HCT116 (cell line): ENCODE data around the gene AAK1. TPM values are rescaled to one million over a fixed set of nuclear protein-coding genes. Genes with fewer than 3 reads are reported as not detected.
"Not testable (repeated sequence)": the region's sequence is repeated elsewhere in the genome, so short reads cannot be mapped to it uniquely, and the experiment has no call there.

Source experiments
- ATAC-seq: fragments of 200-7000 bp; cut with Tn5 transposase; 2 replicates; pipeline ENCODE4 v1.9.1; 2020; ENCODE audit warnings: mild to moderate bottlenecking, moderate library complexity
- BruUV-seq: library from RNA; stranded (reverse); fragments of 400-500 nt; replicated peaks from 2 replicates; lab custom pipeline; 2021; lab: Mats Ljungman, UMichigan
- CTCF ChIA-PET: fragments of 300-600 bp; sonication (Branson Sonifier 250); formaldehyde crosslinking; loops from one replicate; lab custom pipeline; 2021; ENCODE audit warnings: antibody characterized with exemption; lab: Charles Lee
- POLR2A ChIA-PET: fragments of 300-600, 350-600 bp; sonication (Branson Sonifier 250); formaldehyde crosslinking; loops from one replicate; lab custom pipeline; 2021; ENCODE audit warnings: antibody characterized with exemption; lab: Charles Lee
- RAD21 ChIA-PET, 2 experiments: fragments of 300-600 bp; sonication (Branson Sonifier 250); formaldehyde crosslinking; loops; one replicate each; lab custom pipeline; 2023; ENCODE audit warnings: low total read pairs in 2 of 2; ENCODE audit not compliant: uncharacterized antibody in 2 of 2, unreplicated experiment in 2 of 2, low non-redundant PET in 1 of 2; lab: Charles Lee
- DNase-seq: peaks from one replicate; pipeline ENCODE4 v3.0.0-alpha.2; 2010; ENCODE audit warnings: low read depth, low spot score
- H2AFZ ChIP-seq: fragments of 200-600 bp; shearing (Covaris generic), sonication (generic); 2 replicates; pipeline ENCODE4 v1.6.1; 2017; ENCODE audit warnings: low read depth, mixed run types, mixed read lengths, antibody characterized with exemption, low read length; ENCODE audit not compliant: poor library complexity, severe bottlenecking
- H3K27ac ChIP-seq: 2 replicates; pipeline ENCODE4 v1.5.1; 2012; ENCODE audit warnings: low read depth, low read length
- H3K27me3 ChIP-seq: fragments of 200-600 bp; sonication (generic); 2 replicates; pipeline ENCODE4 v1.6.1; 2016; ENCODE audit warnings: mixed run types, low read length, mixed read lengths; ENCODE audit not compliant: insufficient read depth
- H3K36me3 ChIP-seq, 2 experiments: fragments of 200-500 bp in 1 of 2; fragments of 200-600 bp in 1 of 2; sonication (Bioruptor generic) in 1 of 2; sonication (generic) in 1 of 2; 2 replicates each; pipeline versions ENCODE4 v1.5.1 to v1.6.1; 2014 to 2016; ENCODE audit warnings: low read length in 2 of 2, inconsistent platforms in 1 of 2, mixed read lengths in 1 of 2, mixed run types in 1 of 2; ENCODE audit not compliant: insufficient read depth in 2 of 2, control insufficient read depth in 1 of 2
- H3K4me1 ChIP-seq, 2 experiments: fragments of 200-600 bp in 1 of 2; sonication (generic) in 1 of 2; 2 replicates each; pipeline versions ENCODE4 v1.5.1 to v1.6.1; 2012 to 2017; ENCODE audit warnings: low read length in 2 of 2, inconsistent platforms in 1 of 2, mild to moderate bottlenecking in 1 of 2, mixed read lengths in 1 of 2, mixed run types in 1 of 2, moderate library complexity in 1 of 2; ENCODE audit not compliant: insufficient read depth in 2 of 2, control insufficient read depth in 1 of 2
- H3K4me2 ChIP-seq: fragments of 200-600 bp; sonication (generic); 2 replicates; pipeline ENCODE4 v1.6.1; 2017; ENCODE audit warnings: mixed run types, low read length, mixed read lengths
- H3K4me3 ChIP-seq, 2 experiments: fragments of 200-600 bp in 1 of 2; sonication (generic) in 1 of 2; replicated peaks in 1 of 2; 2 replicates each; pipeline ENCODE4 v1.5.1; 2011 to 2016; ENCODE audit warnings: low read length in 2 of 2, control low read depth in 1 of 2, low read depth in 1 of 2, mild to moderate bottlenecking in 1 of 2, mixed read lengths in 1 of 2, mixed run types in 1 of 2
- H3K79me2 ChIP-seq: fragments of 200-600 bp; sonication (generic); 2 replicates; pipeline ENCODE4 v1.6.1; 2017; ENCODE audit warnings: mild to moderate bottlenecking, mixed run types, low read length, moderate library complexity, mixed read lengths; ENCODE audit not compliant: insufficient read depth
- H3K9ac ChIP-seq: fragments of 200-600 bp; sonication (generic); 2 replicates; pipeline ENCODE4 v1.6.1; 2016; ENCODE audit warnings: low read length, mixed read lengths
- H3K9me2 ChIP-seq: fragments of 200-600 bp; sonication (generic), shearing (Covaris generic); 2 replicates; pipeline ENCODE4 v1.6.1; 2017; ENCODE audit warnings: mixed run types, mild to moderate bottlenecking, moderate library complexity; ENCODE audit not compliant: insufficient read depth
- H3K9me3 ChIP-seq, 2 experiments: fragments of 200-500 bp in 1 of 2; fragments of 200-600 bp in 1 of 2; sonication (Bioruptor generic) in 1 of 2; sonication (generic) in 1 of 2; 2 replicates each; pipeline ENCODE4 v1.6.1; 2014 to 2017; ENCODE audit warnings: low read length in 2 of 2, mixed read lengths in 2 of 2, inconsistent platforms in 1 of 2, low read depth in 1 of 2, mild to moderate bottlenecking in 1 of 2, mixed run types in 1 of 2, moderate library complexity in 1 of 2; ENCODE audit not compliant: control insufficient read depth in 1 of 2, insufficient read depth in 1 of 2
- H4K20me1 ChIP-seq: fragments of 200-600 bp; sonication (generic), shearing (Covaris generic); 2 replicates; pipeline ENCODE4 v1.6.1; 2017; ENCODE audit warnings: mixed run types, mild to moderate bottlenecking, moderate library complexity; ENCODE audit not compliant: insufficient read depth
- CEBPB ChIP-seq: IDR thresholded peaks from 2 replicates; pipeline ENCODE4 v1.6.1; 2012; ENCODE audit warnings: low read depth
- EGR1 ChIP-seq: IDR thresholded peaks from 2 replicates; pipeline ENCODE4 v1.6.1; 2012; ENCODE audit warnings: low read depth
- ELF1 ChIP-seq: IDR thresholded peaks from 2 replicates; pipeline ENCODE4 v1.6.1; 2012; ENCODE audit warnings: low read depth, borderline replicate concordance
- EZH2phosphoT487 ChIP-seq: fragments of 200-600 bp; IDR thresholded peaks from 2 replicates; pipeline ENCODE4 v1.6.1; 2018; ENCODE audit warnings: antibody characterized with exemption, borderline replicate concordance
- FOSL1 ChIP-seq: IDR thresholded peaks from 2 replicates; pipeline ENCODE4 v1.6.1; 2012; ENCODE audit warnings: low read depth
- POLR2A ChIP-seq: IDR thresholded peaks from 2 replicates; pipeline ENCODE4 v1.7.0; 2011; ENCODE audit warnings: borderline replicate concordance; ENCODE audit not compliant: insufficient read depth, insufficient read length; ENCODE audit errors: extremely low read depth
- POLR2AphosphoS5 ChIP-seq: IDR thresholded peaks from 2 replicates; pipeline ENCODE4 v1.6.1; 2011; ENCODE audit warnings: mild to moderate bottlenecking, low read depth, low read length, moderate library complexity
- SP1 ChIP-seq: IDR thresholded peaks from 2 replicates; pipeline ENCODE4 v1.6.1; 2012; ENCODE audit warnings: low read depth
- YY1 ChIP-seq: IDR thresholded peaks from 2 replicates; pipeline ENCODE4 v1.6.1; 2011; ENCODE audit warnings: low read length, low read depth, moderate library complexity, mild to moderate bottlenecking; ENCODE audit not compliant: insufficient replicate concordance; ENCODE audit errors: extremely low read depth
- ZFX ChIP-seq: fragments of 450-650 bp; IDR thresholded peaks from 2 replicates; pipeline ENCODE4 v1.6.1; 2017
- ZNF274 ChIP-seq: fragments of 200-500 bp; sonication (Bioruptor generic); IDR thresholded peaks from 2 replicates; pipeline ENCODE4 v1.6.1; 2014; ENCODE audit warnings: mild to moderate bottlenecking, low read depth, low read length, inconsistent platforms
- intact Hi-C: fragments of 100-400 bp; cut with micrococcal nuclease; formaldehyde crosslinking; loops from 2 replicates; pipeline ENCODE4 v1.10.0; 2022
- total RNA-seq: library from RNA; stranded (reverse); gene quantifications from one replicate; pipeline ENCODE4 v1.2.1, GENCODE V29; 2021; ENCODE audit not compliant: unreplicated experiment
- TF ChIP-seq, protein P1 (sequence below): IDR thresholded peaks from 2 replicates; pipeline ENCODE4 v1.6.1; 2012; ENCODE audit warnings: low read depth
- TF ChIP-seq, protein P2 (sequence below): IDR thresholded peaks from 2 replicates; pipeline ENCODE4 v1.6.1; 2011; ENCODE audit warnings: mild to moderate bottlenecking, low read length, moderate library complexity; ENCODE audit not compliant: insufficient replicate concordance; ENCODE audit errors: extremely low read depth
- TF ChIP-seq, protein P3 (sequence below): IDR thresholded peaks from 2 replicates; pipeline ENCODE4 v1.6.1; 2012

AAK1 gene
- total RNA-seq, 1 experiment from 2014 or later, result 32.0 TPM

DNA sequence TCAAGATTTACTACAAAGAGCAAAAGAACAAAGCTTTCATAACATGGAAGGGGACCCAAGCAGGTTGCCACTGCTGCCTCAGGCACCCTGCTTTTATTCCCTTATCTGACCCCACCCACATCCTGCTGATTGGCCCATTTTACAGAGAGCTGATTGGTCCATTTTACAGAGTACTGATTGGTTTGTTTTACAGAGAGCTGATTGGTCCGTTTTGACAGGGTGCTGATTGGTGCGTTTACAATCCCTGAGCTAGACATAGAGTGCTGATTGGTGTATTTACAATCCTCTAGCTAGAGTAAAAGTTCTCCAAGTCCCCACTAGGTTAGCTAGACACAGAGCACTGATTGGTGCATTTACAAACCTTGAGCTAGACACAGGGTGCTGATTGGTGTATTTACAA lies 204.0 kb downstream of the AAK1 start:
- RAD21 ChIA-PET, H4K20me1 ChIP-seq, H3K9me2 ChIP-seq, BruUV-seq, CTCF ChIA-PET, ATAC-seq, H2AFZ ChIP-seq, H3K27ac ChIP-seq, H3K9ac ChIP-seq, DNase-seq, H3K4me3 ChIP-seq, intact Hi-C loops, H3K4me2 ChIP-seq, H3K9me3 ChIP-seq, H3K36me3 ChIP-seq, H3K27me3 ChIP-seq, POLR2A ChIA-PET: not testable (repeated sequence)
- Histone ChIP-seq H3K4me1 (peaks cover 9 to 24% of the 10 kb centered on the region in 2 experiments; a peak in 3 of 4 replicates), H3K79me2 (peaks cover 22% of the 10 kb centered on the region)

DNA sequence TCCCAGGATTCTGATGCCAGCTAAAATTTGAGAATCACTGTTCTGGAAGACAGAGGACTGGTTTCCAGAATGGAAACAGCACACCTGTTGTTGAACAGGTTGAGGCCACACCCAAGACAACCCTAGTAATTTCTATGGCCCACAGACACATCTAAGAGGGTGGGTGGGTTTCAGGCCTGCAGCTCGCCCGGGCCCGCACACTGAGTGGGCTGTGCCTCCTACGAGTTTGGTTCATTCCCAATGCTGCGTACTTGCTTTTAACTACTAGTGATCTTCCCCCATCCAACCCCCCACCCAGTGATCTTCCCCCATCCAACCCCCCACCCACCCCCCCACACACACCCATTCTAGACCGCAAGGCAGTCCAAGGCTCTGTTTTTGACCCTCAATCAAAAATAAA lies 205.0 kb downstream of the AAK1 start:
- no peaks in the 10 kb centered on the region; a peak in 1 of 4 replicates for H3K36me3 ChIP-seq
- no peaks in the 10 kb centered on the region for H3K9me3 ChIP-seq
- ChIA-PET POLR2A (no interaction called here), RAD21 (no interaction called here), CTCF (no interaction called here)
- peaks cover 22% of the 10 kb centered on the region for H3K79me2 ChIP-seq
- no peak overlapping the region for H2AFZ ChIP-seq
- no peaks in the 10 kb centered on the region for H4K20me1 ChIP-seq
- ATAC-seq (no peak), DNase-seq (no peak)
- H3K27ac ChIP-seq, result peak overlapping the region; percentile 92; the same call in 1 of the 2 replicates
- peak overlapping the region; percentile 88; the same call in 1 of the 2 replicates for H3K4me2 ChIP-seq
- no peaks in the 10 kb centered on the region for H3K9me2 ChIP-seq
- intact Hi-C loops, result no loop called here
- peak overlapping the region; percentile 78; the same call in 1 of the 2 replicates for H3K9ac ChIP-seq
- no peaks in the 10 kb centered on the region for H3K27me3 ChIP-seq
- no TSS peak for BruUV-seq
- no peak overlapping the region for H3K4me3 ChIP-seq
- peaks cover 9 to 24% of the 10 kb centered on the region in 2 experiments; a peak in 3 of 4 replicates for H3K4me1 ChIP-seq
- TF ChIP-seq ZFX (no peak), ZNF274 (no peak), FOSL1 (no peak), EZH2phosphoT487 (no peak), SP1 (no peak), YY1 (no peak), CEBPB (no peak), ELF1 (no peak), POLR2A (no peak), EGR1 (no peak), POLR2AphosphoS5 (no peak)
- TF ChIP-seq, protein P1, sequence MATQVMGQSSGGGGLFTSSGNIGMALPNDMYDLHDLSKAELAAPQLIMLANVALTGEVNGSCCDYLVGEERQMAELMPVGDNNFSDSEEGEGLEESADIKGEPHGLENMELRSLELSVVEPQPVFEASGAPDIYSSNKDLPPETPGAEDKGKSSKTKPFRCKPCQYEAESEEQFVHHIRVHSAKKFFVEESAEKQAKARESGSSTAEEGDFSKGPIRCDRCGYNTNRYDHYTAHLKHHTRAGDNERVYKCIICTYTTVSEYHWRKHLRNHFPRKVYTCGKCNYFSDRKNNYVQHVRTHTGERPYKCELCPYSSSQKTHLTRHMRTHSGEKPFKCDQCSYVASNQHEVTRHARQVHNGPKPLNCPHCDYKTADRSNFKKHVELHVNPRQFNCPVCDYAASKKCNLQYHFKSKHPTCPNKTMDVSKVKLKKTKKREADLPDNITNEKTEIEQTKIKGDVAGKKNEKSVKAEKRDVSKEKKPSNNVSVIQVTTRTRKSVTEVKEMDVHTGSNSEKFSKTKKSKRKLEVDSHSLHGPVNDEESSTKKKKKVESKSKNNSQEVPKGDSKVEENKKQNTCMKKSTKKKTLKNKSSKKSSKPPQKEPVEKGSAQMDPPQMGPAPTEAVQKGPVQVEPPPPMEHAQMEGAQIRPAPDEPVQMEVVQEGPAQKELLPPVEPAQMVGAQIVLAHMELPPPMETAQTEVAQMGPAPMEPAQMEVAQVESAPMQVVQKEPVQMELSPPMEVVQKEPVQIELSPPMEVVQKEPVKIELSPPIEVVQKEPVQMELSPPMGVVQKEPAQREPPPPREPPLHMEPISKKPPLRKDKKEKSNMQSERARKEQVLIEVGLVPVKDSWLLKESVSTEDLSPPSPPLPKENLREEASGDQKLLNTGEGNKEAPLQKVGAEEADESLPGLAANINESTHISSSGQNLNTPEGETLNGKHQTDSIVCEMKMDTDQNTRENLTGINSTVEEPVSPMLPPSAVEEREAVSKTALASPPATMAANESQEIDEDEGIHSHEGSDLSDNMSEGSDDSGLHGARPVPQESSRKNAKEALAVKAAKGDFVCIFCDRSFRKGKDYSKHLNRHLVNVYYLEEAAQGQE, result no peak
- TF ChIP-seq, protein P2, sequence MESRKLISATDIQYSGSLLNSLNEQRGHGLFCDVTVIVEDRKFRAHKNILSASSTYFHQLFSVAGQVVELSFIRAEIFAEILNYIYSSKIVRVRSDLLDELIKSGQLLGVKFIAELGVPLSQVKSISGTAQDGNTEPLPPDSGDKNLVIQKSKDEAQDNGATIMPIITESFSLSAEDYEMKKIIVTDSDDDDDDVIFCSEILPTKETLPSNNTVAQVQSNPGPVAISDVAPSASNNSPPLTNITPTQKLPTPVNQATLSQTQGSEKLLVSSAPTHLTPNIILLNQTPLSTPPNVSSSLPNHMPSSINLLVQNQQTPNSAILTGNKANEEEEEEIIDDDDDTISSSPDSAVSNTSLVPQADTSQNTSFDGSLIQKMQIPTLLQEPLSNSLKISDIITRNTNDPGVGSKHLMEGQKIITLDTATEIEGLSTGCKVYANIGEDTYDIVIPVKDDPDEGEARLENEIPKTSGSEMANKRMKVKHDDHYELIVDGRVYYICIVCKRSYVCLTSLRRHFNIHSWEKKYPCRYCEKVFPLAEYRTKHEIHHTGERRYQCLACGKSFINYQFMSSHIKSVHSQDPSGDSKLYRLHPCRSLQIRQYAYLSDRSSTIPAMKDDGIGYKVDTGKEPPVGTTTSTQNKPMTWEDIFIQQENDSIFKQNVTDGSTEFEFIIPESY, result no peak
- TF ChIP-seq, protein P3, sequence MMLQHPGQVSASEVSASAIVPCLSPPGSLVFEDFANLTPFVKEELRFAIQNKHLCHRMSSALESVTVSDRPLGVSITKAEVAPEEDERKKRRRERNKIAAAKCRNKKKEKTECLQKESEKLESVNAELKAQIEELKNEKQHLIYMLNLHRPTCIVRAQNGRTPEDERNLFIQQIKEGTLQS, result no peak
